H1 (cell line): Measurements from ENCODE around the gene CYP3A7. TPM values are rescaled to one million over a fixed set of nuclear protein-coding genes. Genes with fewer than 3 reads are reported as not detected.
"Not testable (repeated sequence)": the region's sequence is repeated elsewhere in the genome, so short reads cannot be mapped to it uniquely, and the experiment has no call there.

Source experiments
- CTCF ChIA-PET: fragments of 300-600 bp; sonication (Branson Sonifier 250); formaldehyde crosslinking; loops from one replicate; lab custom pipeline; 2021; ENCODE audit not compliant: partially characterized antibody; lab: Charles Lee
- POLR2A ChIA-PET: fragments of 300-600 bp; sonication (Branson Sonifier 250); formaldehyde crosslinking; loops from one replicate; lab custom pipeline; 2021; ENCODE audit warnings: inconsistent platforms; ENCODE audit not compliant: partially characterized antibody; lab: Charles Lee
- DNase-seq, 2 experiments: peaks; one replicate each; pipeline versions ENCODE4 v3.0.0 to v3.0.0-alpha.2; 2010 to 2022; ENCODE audit warnings: low spot score in 2 of 2, low read depth in 1 of 2, mixed read lengths in 1 of 2
- FAIRE-seq: peaks from 2 replicates; lab custom pipeline; 2011; peaks lifted over from hg19 to GRCh38; lab: Jason Lieb, UNC
- H2AFZ ChIP-seq: 2 replicates; pipeline ENCODE4 v1.8.1; 2012; ENCODE audit warnings: low read length, inconsistent platforms
- H2AK5ac ChIP-seq: 2 replicates; pipeline ENCODE4 v1.6.1; 2013; ENCODE audit warnings: low read depth, low read length
- H2BK120ac ChIP-seq: replicated peaks from 2 replicates; pipeline ENCODE3; 2013; ENCODE audit warnings: low read depth, low read length, inconsistent platforms
- H2BK12ac ChIP-seq: 2 replicates; pipeline ENCODE4 v1.6.1; 2013; ENCODE audit warnings: low read depth, low read length
- H2BK15ac ChIP-seq: 2 replicates; pipeline ENCODE4 v1.6.1; 2013; ENCODE audit warnings: low read length
- H2BK20ac ChIP-seq: 2 replicates; pipeline ENCODE4 v1.6.1; 2013; ENCODE audit warnings: low read length
- H2BK5ac ChIP-seq: 2 replicates; pipeline ENCODE4 v1.6.1; 2013; ENCODE audit warnings: low read depth, low read length
- H3K14ac ChIP-seq: 2 replicates; pipeline ENCODE4 v1.6.1; 2013; ENCODE audit warnings: inconsistent platforms; ENCODE audit not compliant: insufficient read length
- H3K18ac ChIP-seq: 2 replicates; pipeline ENCODE4 v1.6.1; 2013; ENCODE audit warnings: low read length; ENCODE audit errors: extremely low read depth
- H3K23ac ChIP-seq: 2 replicates; pipeline ENCODE4 v1.6.1; 2013; ENCODE audit warnings: inconsistent platforms; ENCODE audit not compliant: insufficient read length
- H3K23me2 ChIP-seq: 2 replicates; pipeline ENCODE4 v1.6.1; 2013; ENCODE audit warnings: low read depth, low read length
- H3K27ac ChIP-seq: 2 replicates; pipeline ENCODE4 v1.6.1; 2011; ENCODE audit warnings: low read depth, low read length, inconsistent platforms
- H3K27me3 ChIP-seq, 4 experiments: replicated peaks in 1 of 4; 1 replicate in 1 of 4; 2 replicates in 3 of 4; pipeline versions ENCODE4 v1.6.1 to v1.8.1; 2011 to 2013; ENCODE audit warnings: low read length in 3 of 4, mild to moderate bottlenecking in 3 of 4, inconsistent platforms in 2 of 4, mixed read lengths in 2 of 4, moderate library complexity in 1 of 4; ENCODE audit not compliant: control insufficient read depth in 3 of 4, insufficient read depth in 3 of 4; ENCODE audit errors: extremely low read depth in 1 of 4
- H3K36me3 ChIP-seq, 4 experiments: 2 replicates each; pipeline versions ENCODE4 v1.6.1 to v1.8.1; 2011 to 2013; ENCODE audit warnings: mild to moderate bottlenecking in 4 of 4, low read length in 3 of 4, moderate library complexity in 2 of 4, control low read depth in 1 of 4, inconsistent platforms in 1 of 4; ENCODE audit not compliant: insufficient read depth in 4 of 4, control insufficient read depth in 2 of 4
- H3K4ac ChIP-seq: replicated peaks from 2 replicates; pipeline ENCODE3; 2013; ENCODE audit warnings: low read length, low read depth, mixed read lengths, inconsistent platforms; ENCODE audit not compliant: insufficient read length
- H3K4me1 ChIP-seq, 4 experiments: replicated peaks in 1 of 4; 1 replicate in 1 of 4; 2 replicates in 3 of 4; pipeline versions ENCODE4 v1.6.1 to v1.8.1; 2011 to 2013; ENCODE audit warnings: low read length in 3 of 4, inconsistent platforms in 2 of 4, mixed read lengths in 1 of 4; ENCODE audit not compliant: insufficient read depth in 4 of 4, control insufficient read depth in 3 of 4
- H3K4me2 ChIP-seq, 2 experiments: 2 replicates each; pipeline versions ENCODE4 v1.6.1 to v1.8.1; 2011 to 2013; ENCODE audit warnings: low read depth in 2 of 2, low read length in 2 of 2, control low read depth in 1 of 2, inconsistent platforms in 1 of 2, mild to moderate bottlenecking in 1 of 2; ENCODE audit not compliant: insufficient read depth in 1 of 2
- H3K4me3 ChIP-seq, 4 experiments: fragments of 200-600, 300-600 bp in 1 of 4; sonication (generic), shearing (Covaris generic), sonication (Bioruptor Twin) in 1 of 4; 2 replicates each; pipeline versions ENCODE4 v1.5.1 to v1.8.1; 2011 to 2016; ENCODE audit warnings: low read length in 4 of 4, low read depth in 3 of 4, control low read depth in 2 of 4, inconsistent platforms in 2 of 4, mild to moderate bottlenecking in 2 of 4, mixed read lengths in 1 of 4, moderate library complexity in 1 of 4; ENCODE audit not compliant: insufficient read depth in 2 of 4; ENCODE audit errors: extremely low read depth in 1 of 4
- H3K56ac ChIP-seq: replicated peaks from 2 replicates; pipeline ENCODE3; 2013; ENCODE audit warnings: low read depth, mild to moderate bottlenecking, mixed read lengths, low read length, inconsistent platforms; ENCODE audit not compliant: insufficient read length
- H3K79me1 ChIP-seq: 2 replicates; pipeline ENCODE4 v1.6.1; 2013; ENCODE audit warnings: low read depth, low read length, control low read depth
- H3K79me2 ChIP-seq, 2 experiments: 2 replicates each; pipeline versions ENCODE4 v1.6.1 to v1.8.1; 2012 to 2013; ENCODE audit warnings: low read length in 2 of 2, mild to moderate bottlenecking in 2 of 2, inconsistent platforms in 1 of 2; ENCODE audit not compliant: insufficient read depth in 2 of 2, control insufficient read depth in 1 of 2
- H3K9ac ChIP-seq, 4 experiments: replicated peaks in 1 of 4; 1 replicate in 1 of 4; 2 replicates in 3 of 4; pipeline versions ENCODE4 v1.6.1 to v1.8.1; 2011 to 2013; ENCODE audit warnings: low read depth in 3 of 4, low read length in 3 of 4, control low read depth in 2 of 4, mild to moderate bottlenecking in 2 of 4, moderate library complexity in 2 of 4, inconsistent platforms in 1 of 4; ENCODE audit errors: extremely low read depth in 1 of 4
- H3K9me3 ChIP-seq, 2 experiments: 2 replicates each; pipeline versions ENCODE4 v1.6.1 to v1.8.1; 2012 to 2013; ENCODE audit warnings: mild to moderate bottlenecking in 2 of 2, moderate library complexity in 2 of 2, control low read depth in 1 of 2, inconsistent platforms in 1 of 2, low read depth in 1 of 2, low read length in 1 of 2, mixed read lengths in 1 of 2; ENCODE audit not compliant: insufficient read depth in 2 of 2
- H4K20me1 ChIP-seq, 2 experiments: replicated peaks in 1 of 2; 2 replicates each; pipeline versions ENCODE3 to v1.8.1; 2011 to 2013; ENCODE audit warnings: inconsistent platforms in 2 of 2, low read length in 2 of 2, mild to moderate bottlenecking in 1 of 2; ENCODE audit not compliant: insufficient read depth in 2 of 2, control insufficient read depth in 1 of 2
- H4K5ac ChIP-seq: 2 replicates; pipeline ENCODE4 v1.6.1; 2013; ENCODE audit warnings: low read length, low read depth, mixed read lengths, inconsistent platforms; ENCODE audit not compliant: insufficient read length
- H4K8ac ChIP-seq: 2 replicates; pipeline ENCODE4 v1.8.0; 2013; ENCODE audit warnings: mild to moderate bottlenecking, moderate library complexity, low read length, inconsistent platforms; ENCODE audit not compliant: insufficient read depth; ENCODE audit errors: extremely low read depth
- H4K91ac ChIP-seq: replicated peaks from 2 replicates; pipeline ENCODE3; 2013; ENCODE audit warnings: low read length, mixed read lengths, inconsistent platforms; ENCODE audit not compliant: insufficient read length
- WGBS, 2 experiments: shearing (Covaris generic) in 1 of 2; methylation state at CpG; one replicate each; pipeline versions ENCODE4 v1.1.6 to v1.1.7; 2013 to 2015; ENCODE audit warnings: low lambda C conversion rate in 2 of 2, mixed read lengths in 2 of 2, inconsistent platforms in 1 of 2, low coverage in 1 of 2, missing lambda C conversion rate in 1 of 2; ENCODE audit not compliant: insufficient replicate concordance in 2 of 2, insufficient coverage in 1 of 2, insufficient read length in 1 of 2; ENCODE audit errors: extremely low coverage in 1 of 2, missing lambda C conversion rate in 1 of 2; 5-methylcytosine and 5-hydroxymethylcytosine counted together
- polyA plus RNA-seq, 7 experiments: library from polyadenylated mRNA; depleted of rRNA in 3 of 7; stranded (reverse) in 5 of 7; unstranded in 2 of 7; fragments of >200 nt in 5 of 7; fragments of 200-250 nt in 2 of 7; gene quantifications; 1 replicate in 5 of 7; 2 replicates in 1 of 7; 4 replicates in 1 of 7; pipeline versions ENCODE4 v1.2.1 to v1.2.3, GENCODE V29; 2011 to 2013; ENCODE audit warnings: missing spikeins in 2 of 7, mixed read lengths in 2 of 7
- total RNA-seq: library from RNA; stranded (reverse); fragmentation: NEBNext Ultra II Directional; extraction: Animal tissue kit (Norgen Biotek cat#: 25700); gene quantifications from 2 replicates; pipeline ENCODE4 v1.2.1, GENCODE V29; 2021

CYP3A7 gene
- total and polyA plus RNA-seq, 2 of the 8 experiments (the other 6 are each of a cell fraction or from before 2014, with no cell fraction given), result not detected

DNA sequence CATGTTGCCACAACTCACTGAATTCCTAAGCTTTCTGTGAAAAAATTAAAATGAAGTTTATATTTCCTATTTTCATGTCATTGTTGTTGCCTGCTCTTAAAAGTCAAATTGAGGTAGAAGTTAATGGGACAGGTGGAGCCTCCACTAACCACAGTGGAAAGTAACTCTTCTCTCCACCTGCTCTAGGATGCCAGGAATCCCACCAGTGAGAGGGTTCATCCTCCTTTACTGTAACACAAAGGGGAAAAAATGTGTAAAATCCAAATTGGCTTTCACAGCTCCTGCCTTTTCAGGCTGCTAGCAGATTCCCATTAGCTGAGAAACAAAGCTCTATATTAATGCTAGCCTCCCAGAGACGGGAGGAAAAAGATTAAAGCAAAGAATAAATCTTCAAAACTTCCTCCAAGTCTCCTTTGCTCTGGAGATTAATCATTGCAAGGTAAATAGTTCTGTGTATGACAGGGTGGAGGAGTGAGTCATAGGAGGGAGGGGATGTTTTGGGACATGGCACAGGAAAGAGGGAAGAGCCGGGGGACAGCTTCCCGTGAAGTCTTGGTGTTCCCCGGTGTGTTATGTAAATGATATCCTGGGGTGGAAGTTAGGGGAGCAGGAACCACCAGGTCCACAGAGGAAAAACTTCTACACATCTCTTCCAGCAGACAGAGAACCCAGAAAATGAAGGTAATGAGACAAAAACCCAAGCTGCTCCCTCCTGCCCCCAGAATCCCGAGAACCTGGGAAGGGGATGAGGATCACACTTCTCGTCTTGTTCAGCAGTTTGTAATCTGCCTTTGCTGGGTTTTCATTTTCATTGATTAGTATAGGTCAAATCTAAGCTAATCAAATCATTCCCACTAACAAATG lies 35.9 kb downstream of the CYP3A7 start:
- DNase-seq, H4K5ac ChIP-seq, H3K79me1 ChIP-seq, H3K23ac ChIP-seq, FAIRE-seq, H2BK15ac ChIP-seq, H3K27me3 ChIP-seq, CTCF ChIA-PET, H2BK5ac ChIP-seq, H3K4ac ChIP-seq, H2BK120ac ChIP-seq, H3K23me2 ChIP-seq, H3K56ac ChIP-seq, H4K20me1 ChIP-seq, H4K91ac ChIP-seq, H3K27ac ChIP-seq, H3K9me3 ChIP-seq, H3K36me3 ChIP-seq, H2AK5ac ChIP-seq, H3K79me2 ChIP-seq, H4K8ac ChIP-seq, H2AFZ ChIP-seq, H3K14ac ChIP-seq, H2BK12ac ChIP-seq, H3K4me1 ChIP-seq, H3K9ac ChIP-seq, H2BK20ac ChIP-seq, H3K18ac ChIP-seq, H3K4me2 ChIP-seq, H3K4me3 ChIP-seq: not testable (repeated sequence)
- POLR2A ChIA-PET, result interaction anchor here (1.0 kb wide), 1 partner anchor 138 kb away, joined by 3 read pairs; no protein-coding TSS in a partner anchor
- WGBS, 2 experiments, result 54% methylated on average over 6 of the region's 6 CpGs; no CpG with 5 or more reads in 1 of the 2 experiments
